GM18867 (cell line): ENCODE measurements around the gene PTPN12.
"Not testable (repeated sequence)": the region's sequence is repeated elsewhere in the genome, so short reads cannot be mapped to it uniquely, and the experiment has no call there.

Experiments
- ATAC-seq: cut with Tn5 transposase; IDR thresholded peaks from one replicate; pipeline ENCODE4 v1.9.1; 2021; ENCODE audit warnings: mild to moderate bottlenecking, moderate library complexity; ENCODE audit not compliant: unreplicated experiment

Gene PTPN12

GRCh38 chr7:77537136-77537777 lies at the start of gene PTPN12:
Gene PTPN12, plus strand, starts transcription at chr7:77537295. Its CDS starts 252 bp downstream, at chr7:77537547.
- peak; percentile 43 for ATAC-seq

GRCh38 chr7:77488986-77489385 lies 48.1 kb upstream of the PTPN12 start:
- ATAC-seq, result no peak

- ATAC-seq, result no peak
Observed at GRCh38 chr7:77497079-77497478, 40.0 kb upstream of the PTPN12 start.

- ATAC-seq, result no peak
Observed at GRCh38 chr7:77498659-77499379, 38.3 kb upstream of the PTPN12 start.

DNA sequence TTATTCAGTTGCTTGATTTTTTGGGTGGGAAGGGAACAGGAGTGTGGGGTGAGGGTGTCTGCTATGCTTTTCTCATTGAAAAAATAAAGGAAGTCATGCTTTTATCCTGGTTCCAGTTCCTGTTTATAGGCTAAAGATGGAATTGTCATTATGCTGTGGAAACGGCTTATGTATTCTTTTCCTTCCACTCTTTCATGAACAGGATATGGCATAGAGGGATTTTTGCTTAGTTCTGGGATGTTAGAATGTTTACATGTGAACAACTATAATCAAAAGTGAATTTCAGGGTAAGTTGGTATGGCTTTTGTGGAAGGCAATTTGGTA lies 35.9 kb upstream of the PTPN12 start:
- ATAC-seq, result no peak

DNA sequence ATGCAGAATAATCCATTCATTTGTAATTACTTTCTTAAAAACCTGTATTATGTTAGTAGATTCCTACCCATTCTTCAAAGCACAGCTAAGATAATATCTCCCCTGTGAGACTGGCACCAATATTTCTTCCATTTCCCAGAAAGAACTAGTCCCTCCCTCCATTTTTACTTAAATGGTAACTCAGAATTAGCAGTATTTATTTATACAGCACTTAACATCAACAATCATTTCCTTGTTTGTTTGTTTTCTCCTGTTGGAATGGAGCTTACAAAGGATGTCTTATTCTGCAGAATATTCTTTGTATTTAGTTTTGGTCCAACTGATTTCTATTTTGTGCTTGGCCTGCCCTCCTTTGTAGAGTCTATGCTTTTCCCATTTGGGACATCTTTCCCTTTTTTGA lies 32.1 kb upstream of the PTPN12 start:
- ATAC-seq, result no peak

GRCh38 chr7:77506899-77507298 lies 30.2 kb upstream of the PTPN12 start:
- no peak for ATAC-seq

GRCh38 chr7:77513002-77513670 lies 24.0 kb upstream of the PTPN12 start:
- ATAC-seq, result not testable (repeated sequence)

DNA sequence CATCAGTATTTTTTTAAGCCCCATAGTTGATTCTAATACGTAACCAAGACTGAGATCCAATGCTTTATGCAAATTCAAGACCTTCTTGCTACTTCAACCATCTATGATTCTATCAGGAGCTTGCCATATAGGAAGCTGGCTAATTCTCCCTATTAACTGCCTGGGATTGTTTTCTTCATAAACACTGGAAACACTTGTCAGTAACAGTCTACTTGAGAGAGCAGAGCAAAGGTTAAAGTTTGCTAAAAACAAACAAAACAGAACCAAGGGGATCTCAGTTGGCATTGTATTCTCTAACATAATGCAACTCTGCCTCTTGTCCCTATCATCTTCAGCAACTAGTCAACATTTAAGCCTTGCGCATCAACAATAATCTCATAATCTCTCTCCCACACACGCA lies 21.0 kb upstream of the PTPN12 start:
- ATAC-seq, result no peak

DNA sequence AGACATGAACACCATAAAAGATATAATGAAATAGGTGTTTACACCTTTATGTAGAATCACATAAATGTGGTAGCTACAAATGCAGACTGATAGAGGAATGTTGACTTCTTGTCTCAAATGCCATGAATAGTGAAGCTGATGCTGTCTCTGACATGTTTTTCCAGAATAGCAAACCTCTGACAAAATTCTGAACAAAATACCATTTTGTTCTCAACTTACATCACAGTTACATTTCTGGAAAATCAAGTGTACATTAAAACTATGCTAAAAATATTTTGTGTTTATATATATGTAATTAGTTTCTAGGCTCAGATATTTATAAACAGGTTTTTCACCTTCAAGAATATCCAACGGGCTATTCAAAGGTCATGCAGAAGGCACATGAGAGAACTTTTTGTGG lies 16.8 kb upstream of the PTPN12 start:
- ATAC-seq, result no peak

- ATAC-seq, result not testable (repeated sequence)
Observed at GRCh38 chr7:77521537-77521936, 15.6 kb upstream of the PTPN12 start.

GRCh38 chr7:77524731-77525130 lies 12.4 kb upstream of the PTPN12 start:
- ATAC-seq, result no peak

- no peak for ATAC-seq
Observed at GRCh38 chr7:77525231-77525630, 11.9 kb upstream of the PTPN12 start.

- ATAC-seq, result no peak
Observed at GRCh38 chr7:77528368-77528767, 8.7 kb upstream of the PTPN12 start.

- no peak for ATAC-seq
Observed at GRCh38 chr7:77529279-77529678, 7.8 kb upstream of the PTPN12 start.

- peak; percentile 81 for ATAC-seq
Observed at GRCh38 chr7:77531038-77531437, 6.1 kb upstream of the PTPN12 start.

DNA sequence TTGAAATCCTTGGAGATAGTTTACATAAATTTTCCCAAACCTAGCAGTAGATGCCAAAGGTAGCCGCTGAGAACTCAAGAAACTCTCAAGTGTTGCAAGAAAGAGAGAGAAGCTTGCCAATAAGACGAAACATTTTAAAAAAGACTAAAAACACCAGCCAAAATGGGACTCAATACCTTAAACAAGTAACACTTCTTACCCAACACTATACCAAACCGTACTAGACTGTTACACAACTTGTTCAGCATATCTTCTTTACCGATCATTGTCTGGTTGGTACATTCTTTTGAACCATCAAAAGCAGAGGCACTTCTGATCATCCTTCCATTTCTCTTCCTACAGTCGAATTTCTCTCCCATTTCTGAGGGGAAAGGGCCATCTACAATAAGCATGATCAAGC lies 4.8 kb upstream of the PTPN12 start:
- no peak for ATAC-seq

GRCh38 chr7:77532732-77533131 lies 4.4 kb upstream of the PTPN12 start:
- not testable (repeated sequence) for ATAC-seq

DNA sequence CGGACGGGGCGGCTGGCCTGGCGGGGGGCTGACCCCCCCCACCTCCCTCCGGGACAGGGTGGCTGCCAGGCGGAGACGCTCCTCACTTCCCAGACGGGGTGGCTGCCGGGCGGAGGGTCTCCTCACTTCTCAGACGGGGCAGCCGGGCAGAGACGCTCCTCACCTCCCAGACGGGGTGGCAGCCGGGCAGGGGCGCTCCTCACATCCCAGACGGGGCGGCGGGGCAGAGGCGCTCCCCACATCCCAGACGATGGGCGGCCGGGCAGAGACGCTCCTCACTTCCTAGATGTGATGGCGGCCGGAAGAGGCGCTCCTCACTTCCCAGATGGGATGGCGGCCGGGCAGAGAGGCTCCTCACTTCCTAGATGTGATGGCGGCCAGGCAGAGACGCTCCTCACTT lies 3.0 kb upstream of the PTPN12 start:
- not testable (repeated sequence) for ATAC-seq

DNA sequence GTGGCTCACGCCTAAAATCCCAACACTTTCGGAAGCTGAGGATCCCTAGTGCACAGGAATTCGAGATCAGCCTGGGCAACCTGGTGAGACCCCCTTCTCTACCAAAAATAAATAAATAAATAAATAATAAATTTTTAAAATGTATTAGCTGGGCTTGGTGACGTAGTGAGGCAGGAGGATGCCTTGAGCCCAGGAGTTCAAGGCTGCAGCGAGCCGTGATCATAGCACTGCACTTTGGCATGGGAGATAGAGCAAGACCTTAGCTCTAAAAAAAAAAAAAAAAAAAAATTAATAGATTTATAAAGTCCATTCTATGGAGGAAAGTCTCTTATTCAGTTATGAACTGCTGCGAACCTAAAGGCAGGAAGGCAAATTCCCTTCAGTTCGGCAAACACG lies 1.1 kb upstream of the PTPN12 start:
- no peak for ATAC-seq

DNA sequence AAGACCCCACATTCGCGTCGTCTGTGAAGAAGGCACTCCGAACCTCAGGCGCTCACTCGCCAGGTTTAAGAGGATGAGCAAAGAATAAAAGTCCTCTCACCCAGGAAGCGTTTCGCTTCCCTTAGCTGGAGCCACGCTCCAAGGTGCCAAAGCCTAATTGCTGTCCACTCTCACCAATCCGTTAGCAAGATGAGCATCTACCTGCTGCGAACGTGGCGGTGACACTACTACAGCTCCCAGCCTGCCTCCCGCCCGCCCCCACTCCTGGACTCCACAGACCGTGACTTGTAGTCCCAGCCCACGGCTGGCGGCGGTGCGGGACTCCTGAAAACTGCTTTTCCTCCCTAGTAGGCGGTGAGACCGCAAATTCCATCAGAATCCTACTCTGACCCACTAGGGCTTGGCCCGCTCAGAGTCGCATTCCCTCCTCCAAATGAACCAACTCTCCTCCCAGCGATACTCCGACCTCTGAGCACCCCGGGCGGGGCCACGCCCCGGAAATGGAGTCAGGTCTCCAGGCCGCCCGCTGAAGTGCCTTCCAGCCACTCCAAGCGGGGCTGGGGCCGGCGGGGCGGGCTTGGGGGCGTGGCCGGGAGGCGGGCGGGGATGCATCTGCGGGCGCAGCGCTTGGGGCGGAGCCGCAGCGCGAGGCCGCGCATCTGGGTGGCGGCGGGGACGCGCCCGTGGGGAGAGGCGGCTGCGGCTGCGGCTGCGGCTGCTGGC lies 521 bp upstream of the PTPN12 start:
- ATAC-seq, result peak; percentile 91
